Astrocyte (in vitro differentiated cells and primary cell): ENCODE data around the gene IMMP2L.
"Not testable (repeated sequence)": the region's sequence is repeated elsewhere in the genome, so short reads cannot be mapped to it uniquely, and the experiment has no call there.

ENCODE experiments used
- EZH2 ChIP-seq: IDR thresholded peaks from 2 replicates; pipeline ENCODE4 v1.6.1; 2012; ENCODE audit warnings: mild to moderate bottlenecking, low read length, inconsistent platforms; ENCODE audit not compliant: insufficient read depth
- TF ChIP-seq, protein P1 (sequence below): IDR thresholded peaks from 2 replicates; pipeline ENCODE4 v1.5.1; 2011; ENCODE audit warnings: low read depth, mild to moderate bottlenecking, inconsistent platforms, low read length, moderate library complexity; ENCODE audit not compliant: insufficient read depth

DNA sequence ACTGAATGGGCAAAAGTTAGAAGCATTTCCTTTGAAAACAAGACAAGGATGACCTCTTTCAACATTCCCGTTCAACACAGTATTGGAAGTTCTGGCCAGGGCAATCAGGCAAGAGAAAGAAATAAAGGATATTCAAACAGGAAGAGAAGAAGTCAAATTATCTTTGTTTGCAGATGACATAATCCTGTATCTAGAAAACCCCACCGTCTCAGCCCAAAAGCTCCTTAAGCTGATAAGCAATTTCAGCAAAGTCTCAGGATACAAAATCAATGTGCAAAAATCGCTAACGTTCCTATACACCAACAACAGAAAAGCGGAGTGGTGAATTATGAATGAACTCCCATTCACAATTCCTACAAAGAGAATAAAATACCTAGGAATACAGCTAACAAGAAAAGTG, 312.5 kb downstream of the IMMP2L start:
- TF ChIP-seq EZH2, result not testable (repeated sequence)
- TF ChIP-seq, protein P1, sequence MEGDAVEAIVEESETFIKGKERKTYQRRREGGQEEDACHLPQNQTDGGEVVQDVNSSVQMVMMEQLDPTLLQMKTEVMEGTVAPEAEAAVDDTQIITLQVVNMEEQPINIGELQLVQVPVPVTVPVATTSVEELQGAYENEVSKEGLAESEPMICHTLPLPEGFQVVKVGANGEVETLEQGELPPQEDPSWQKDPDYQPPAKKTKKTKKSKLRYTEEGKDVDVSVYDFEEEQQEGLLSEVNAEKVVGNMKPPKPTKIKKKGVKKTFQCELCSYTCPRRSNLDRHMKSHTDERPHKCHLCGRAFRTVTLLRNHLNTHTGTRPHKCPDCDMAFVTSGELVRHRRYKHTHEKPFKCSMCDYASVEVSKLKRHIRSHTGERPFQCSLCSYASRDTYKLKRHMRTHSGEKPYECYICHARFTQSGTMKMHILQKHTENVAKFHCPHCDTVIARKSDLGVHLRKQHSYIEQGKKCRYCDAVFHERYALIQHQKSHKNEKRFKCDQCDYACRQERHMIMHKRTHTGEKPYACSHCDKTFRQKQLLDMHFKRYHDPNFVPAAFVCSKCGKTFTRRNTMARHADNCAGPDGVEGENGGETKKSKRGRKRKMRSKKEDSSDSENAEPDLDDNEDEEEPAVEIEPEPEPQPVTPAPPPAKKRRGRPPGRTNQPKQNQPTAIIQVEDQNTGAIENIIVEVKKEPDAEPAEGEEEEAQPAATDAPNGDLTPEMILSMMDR, result not testable (repeated sequence)
